GM19463 (cell line): ENCODE measurements around the gene CTCF.
"Not testable (repeated sequence)": the region's sequence is repeated elsewhere in the genome, so short reads cannot be mapped to it uniquely, and the experiment has no call there.

Experiments used
- ATAC-seq: cut with Tn5 transposase; IDR thresholded peaks from one replicate; pipeline ENCODE4 v1.9.1; 2021; ENCODE audit warnings: mild to moderate bottlenecking, moderate library complexity; ENCODE audit not compliant: unreplicated experiment

The CTCF gene, protein sequence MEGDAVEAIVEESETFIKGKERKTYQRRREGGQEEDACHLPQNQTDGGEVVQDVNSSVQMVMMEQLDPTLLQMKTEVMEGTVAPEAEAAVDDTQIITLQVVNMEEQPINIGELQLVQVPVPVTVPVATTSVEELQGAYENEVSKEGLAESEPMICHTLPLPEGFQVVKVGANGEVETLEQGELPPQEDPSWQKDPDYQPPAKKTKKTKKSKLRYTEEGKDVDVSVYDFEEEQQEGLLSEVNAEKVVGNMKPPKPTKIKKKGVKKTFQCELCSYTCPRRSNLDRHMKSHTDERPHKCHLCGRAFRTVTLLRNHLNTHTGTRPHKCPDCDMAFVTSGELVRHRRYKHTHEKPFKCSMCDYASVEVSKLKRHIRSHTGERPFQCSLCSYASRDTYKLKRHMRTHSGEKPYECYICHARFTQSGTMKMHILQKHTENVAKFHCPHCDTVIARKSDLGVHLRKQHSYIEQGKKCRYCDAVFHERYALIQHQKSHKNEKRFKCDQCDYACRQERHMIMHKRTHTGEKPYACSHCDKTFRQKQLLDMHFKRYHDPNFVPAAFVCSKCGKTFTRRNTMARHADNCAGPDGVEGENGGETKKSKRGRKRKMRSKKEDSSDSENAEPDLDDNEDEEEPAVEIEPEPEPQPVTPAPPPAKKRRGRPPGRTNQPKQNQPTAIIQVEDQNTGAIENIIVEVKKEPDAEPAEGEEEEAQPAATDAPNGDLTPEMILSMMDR

DNA sequence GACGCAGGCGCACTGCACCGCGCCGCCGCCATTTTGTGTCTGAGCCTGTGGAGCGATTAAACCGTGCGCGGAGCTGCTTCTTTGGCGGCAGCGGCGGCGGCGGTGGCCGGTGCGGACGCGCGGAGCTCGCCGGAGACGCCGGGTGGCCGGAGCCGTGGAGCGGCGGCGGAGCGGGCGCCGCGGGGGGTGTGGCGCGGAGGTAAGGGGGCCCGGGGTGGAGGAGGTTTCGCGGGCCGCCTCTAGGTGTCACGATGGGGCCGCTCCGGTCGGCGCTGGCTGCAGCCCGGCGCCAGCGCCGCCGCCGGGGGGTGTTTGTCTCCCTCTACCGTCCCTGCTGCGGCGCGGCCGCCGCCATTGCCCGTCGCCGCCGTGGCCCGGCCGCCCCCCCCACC, at the start of gene CTCF:
Gene CTCF (plus strand): TSS at position 1 of the 392 bp plus-strand sequence. CDS start 48,307 bp downstream, outside the sequence.
- peak; percentile 41 for ATAC-seq

GRCh38 chr16:67513892-67514291, 48.4 kb upstream of the CTCF start:
- ATAC-seq = not testable (repeated sequence)

- ATAC-seq = peak; percentile 59
Observed at GRCh38 chr16:67514382-67514828, 47.9 kb upstream of the CTCF start.

GRCh38 chr16:67516296-67517154, 45.8 kb upstream of the CTCF start:
- no peak for ATAC-seq

GRCh38 chr16:67517155-67517445, 45.2 kb upstream of the CTCF start:
- ATAC-seq = no peak

DNA sequence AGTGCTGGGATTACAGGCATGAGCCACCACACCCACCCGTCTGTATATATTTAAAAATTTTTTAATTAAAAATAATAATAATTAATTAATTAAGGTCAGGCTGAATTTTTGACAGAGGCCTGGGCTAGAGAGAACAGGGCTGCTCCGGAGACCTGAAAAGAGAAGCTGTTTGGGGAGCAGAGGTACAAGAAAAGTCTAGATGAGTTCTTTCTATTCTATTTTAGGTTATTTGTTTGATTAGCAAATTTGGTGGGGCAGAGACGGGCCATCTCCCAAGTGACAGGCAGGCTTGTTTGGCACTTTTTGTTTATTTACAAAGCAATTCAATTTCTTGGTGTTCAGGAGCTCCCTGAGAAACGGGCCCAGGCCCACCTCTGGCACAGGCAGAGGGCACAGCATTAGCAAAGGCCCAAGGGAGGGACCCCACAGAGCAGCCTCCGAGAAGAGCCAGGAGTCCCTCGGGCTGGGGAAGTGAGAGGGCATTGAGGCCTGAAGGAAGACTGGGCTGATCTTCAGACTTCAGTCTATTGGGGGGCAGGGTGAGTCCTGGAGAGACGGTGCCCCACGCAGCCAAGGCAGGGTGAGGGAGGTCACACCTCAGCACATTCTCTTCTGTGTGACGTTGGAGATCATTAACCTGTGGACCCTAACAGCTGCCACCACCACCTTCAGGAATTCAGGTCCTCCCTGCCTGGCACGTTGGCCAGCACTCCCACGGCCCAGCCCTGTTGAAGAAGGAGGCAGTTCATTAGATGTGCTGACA, 44.5 kb upstream of the CTCF start:
- ATAC-seq = peak; percentile 43

DNA sequence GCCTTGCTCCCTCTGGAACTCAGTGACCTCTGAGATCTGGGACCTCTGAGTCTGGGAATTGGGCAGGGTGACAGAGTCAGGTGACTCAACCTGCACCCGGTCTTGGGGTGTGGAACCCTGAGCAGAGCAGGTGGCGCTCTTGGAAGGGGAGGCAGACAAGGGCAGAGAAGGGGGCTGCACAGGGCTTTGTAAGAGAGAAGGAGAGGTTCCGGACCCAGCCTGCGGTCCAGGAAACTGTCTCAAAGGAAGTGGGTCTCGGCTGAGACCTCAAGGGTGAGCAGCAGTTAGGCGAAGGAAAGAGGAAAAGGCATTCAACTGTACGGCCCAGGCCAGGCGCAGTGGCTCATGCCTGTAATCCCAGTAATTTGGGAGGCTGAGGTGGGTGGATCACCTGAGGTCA, 43.6 kb upstream of the CTCF start:
- ATAC-seq = no peak

GRCh38 chr16:67519242-67519641, 43.1 kb upstream of the CTCF start:
- ATAC-seq = no peak

DNA sequence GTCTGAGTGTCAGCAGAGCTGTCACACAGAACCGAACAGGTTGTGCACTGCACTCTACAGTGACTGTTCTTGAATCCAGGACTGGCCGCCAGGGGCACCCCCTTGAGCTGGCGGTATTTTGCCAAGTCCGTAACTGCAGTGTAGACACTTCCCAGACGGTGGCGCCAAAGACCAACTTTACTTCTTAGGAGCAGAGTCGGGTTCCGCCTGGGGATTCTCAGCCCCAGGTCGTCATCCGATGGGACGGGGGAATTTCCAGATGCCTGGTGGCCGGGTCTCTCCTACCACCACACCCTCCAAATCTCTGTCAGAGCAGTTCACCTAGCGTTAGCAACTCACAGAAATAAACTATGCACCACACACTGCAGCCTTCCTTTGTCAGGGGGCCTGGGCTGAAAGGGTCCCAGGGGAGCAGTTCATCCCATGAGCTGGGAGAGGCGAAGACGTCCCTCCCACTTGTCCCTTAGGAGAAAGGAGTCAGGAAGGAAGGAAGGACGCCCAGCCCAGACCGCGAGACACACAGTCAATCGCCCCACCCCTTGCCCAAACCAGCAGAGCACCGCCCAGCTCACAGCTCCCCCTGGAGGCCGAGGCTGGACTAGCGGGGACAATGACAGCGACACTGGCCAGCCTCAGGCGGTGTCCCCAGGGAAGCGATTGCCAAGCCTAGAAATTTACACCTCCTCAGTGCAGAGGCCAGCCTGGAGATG, 41.1 kb upstream of the CTCF start:
- ATAC-seq = peak; percentile 59

GRCh38 chr16:67525176-67525860, 37.0 kb upstream of the CTCF start:
- ATAC-seq = no peak

- no peak for ATAC-seq
Observed at GRCh38 chr16:67526149-67526791, 36.1 kb upstream of the CTCF start.

DNA sequence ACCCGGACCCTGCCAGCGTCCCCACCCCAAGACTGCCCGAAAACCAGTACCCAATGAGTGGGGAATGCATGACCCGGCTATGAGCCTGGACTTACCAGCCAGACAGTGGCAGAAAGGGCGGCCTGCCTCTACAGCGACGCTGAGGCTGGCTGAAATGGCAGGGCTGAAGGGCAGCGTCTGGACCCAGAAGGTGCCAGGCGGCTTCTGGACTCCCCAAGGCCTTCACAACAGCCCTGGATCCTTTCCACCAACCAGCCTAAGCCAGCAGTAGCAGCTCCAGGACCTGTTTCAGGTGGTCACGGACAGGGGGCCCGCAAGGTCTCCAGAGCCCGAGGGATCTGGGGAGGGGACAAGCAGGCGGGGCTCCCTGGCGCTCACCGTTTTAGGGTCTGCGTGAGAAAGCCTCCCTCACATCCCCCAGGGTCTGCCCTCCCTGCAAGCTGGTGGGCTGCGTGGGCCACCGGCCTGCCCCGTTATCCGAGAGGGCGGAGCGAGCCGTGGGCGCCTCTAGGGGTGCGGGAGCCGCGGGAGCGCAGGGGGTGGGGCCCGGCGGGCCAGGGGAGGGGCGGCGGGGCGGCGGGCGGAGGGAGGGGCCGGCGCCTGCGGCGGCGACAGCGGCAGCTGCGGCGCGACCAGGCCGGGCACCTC, 34.0 kb upstream of the CTCF start, which contains the start of gene RIPOR1:
Gene RIPOR1 (plus strand): TSS at position 608 of the 648 bp plus-strand sequence. CDS start 9,618 bp downstream, outside the sequence.
- ATAC-seq = peak; percentile 40

DNA sequence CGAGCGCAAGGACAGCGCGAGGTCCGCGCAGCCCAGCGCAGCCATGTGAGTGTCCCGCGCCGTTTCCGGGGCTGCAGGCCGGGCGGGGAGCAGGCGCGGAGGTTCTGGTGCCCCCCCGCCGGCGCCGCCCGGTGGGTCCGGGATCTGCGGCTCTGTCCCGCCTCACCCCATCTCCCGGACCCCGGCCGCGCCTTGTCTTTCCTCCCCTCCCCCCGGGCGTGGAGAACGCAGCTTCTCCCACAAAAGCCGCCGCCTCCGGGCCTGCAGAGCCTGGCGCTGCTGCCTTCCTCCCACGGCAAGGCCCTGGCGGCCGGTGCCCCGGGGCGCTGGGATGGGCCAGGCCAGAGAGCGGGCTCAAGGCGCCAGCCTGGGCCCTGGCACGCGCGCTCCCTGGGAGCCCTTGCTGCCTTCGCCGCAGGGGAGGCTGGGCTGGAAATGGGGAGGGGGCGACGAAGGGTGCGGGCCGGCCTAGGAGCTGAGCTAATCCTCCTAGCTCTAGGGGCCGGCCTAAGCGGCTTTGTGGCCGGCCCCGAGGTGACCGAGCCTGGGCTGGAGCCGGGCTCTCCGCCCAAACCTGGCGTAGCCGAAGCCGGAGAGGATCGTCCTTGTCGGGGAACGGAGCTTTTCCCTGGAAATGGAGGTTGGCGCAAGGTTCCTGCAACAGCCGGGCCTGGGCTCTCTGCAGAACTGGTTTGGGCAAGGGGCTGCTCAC, 33.3 kb upstream of the CTCF start:
- ATAC-seq = peak; percentile 25

GRCh38 chr16:67529582-67530012, 32.7 kb upstream of the CTCF start:
- no peak for ATAC-seq

GRCh38 chr16:67530013-67530939, 32.0 kb upstream of the CTCF start:
- peak; percentile 40 for ATAC-seq

GRCh38 chr16:67531247-67531646, 31.1 kb upstream of the CTCF start:
- no peak for ATAC-seq
